ENCODE data around the gene GOSR1.
"Not testable (repeated sequence)": the region's sequence is repeated elsewhere in the genome, so short reads cannot be mapped to it uniquely, and the experiment has no call there.

GOSR1 gene

GRCh38 chr17:30552994-30553566 is 75.9 kb downstream of the GOSR1 start:
- Histone ChIP-seq H3K56ac (ENCODE audit: low read length) (no peak overlapping the region), H3K79me1 (ENCODE audit: low read length) (no peaks in the 10 kb centered on the region), H2BK5ac (ENCODE audit: low read length) (no peak overlapping the region), H3K79me2 (ENCODE audit: control insufficient read depth, insufficient read depth, low read length) (no peaks in the 10 kb centered on the region), H2BK15ac (replicated peaks; ENCODE audit: low read depth) (no peak overlapping the region), H3K9ac (ENCODE audit: low read length) (no peak overlapping the region), H3K4me3 (ENCODE audit: low read length) (no peak overlapping the region), H2AK5ac (ENCODE audit: low read length) (no peak overlapping the region), H3K23ac (ENCODE audit: low read length) (no peak overlapping the region), H3K4ac (ENCODE audit: low read depth, low read length) (no peak overlapping the region), H4K5ac (ENCODE audit: low read length) (no peak overlapping the region), H3K4me2 (ENCODE audit: low read length) (no peak overlapping the region), H3K27me3 (ENCODE audit: insufficient read depth, low read length, poor library complexity) (no peaks in the 10 kb centered on the region), H3K18ac (ENCODE audit: low read length) (no peak overlapping the region), H4K8ac (ENCODE audit: low read depth, low read length) (no peak overlapping the region), H3K27ac (ENCODE audit: low read depth, low read length) (no peak overlapping the region), H3K36me3 (ENCODE audit: control insufficient read depth, insufficient read depth, low read length) (no peaks in the 10 kb centered on the region), H2BK120ac (ENCODE audit: low read depth, low read length) (no peak overlapping the region), H3K4me1 (ENCODE audit: control insufficient read depth, low read depth, low read length) (no peaks in the 10 kb centered on the region)
- no peak for DNase-seq
- no CpG with 5 or more reads among the region's 10 CpGs for WGBS (ENCODE audit: extremely low coverage, insufficient coverage, low lambda C conversion rate)

GRCh38 chr17:30553823-30554440 is 76.7 kb downstream of the GOSR1 start:
- not testable (repeated sequence) for H3K18ac ChIP-seq (ENCODE audit: low read length); H3K23ac ChIP-seq (ENCODE audit: low read length); H3K4me3 ChIP-seq (ENCODE audit: low read length); H2AK5ac ChIP-seq (ENCODE audit: low read length); H4K5ac ChIP-seq (ENCODE audit: low read length); H3K36me3 ChIP-seq (ENCODE audit: control insufficient read depth, insufficient read depth, low read length); H4K8ac ChIP-seq (ENCODE audit: low read depth, low read length); H3K79me2 ChIP-seq (ENCODE audit: control insufficient read depth, insufficient read depth, low read length); H2BK5ac ChIP-seq (ENCODE audit: low read length); H3K4me1 ChIP-seq (ENCODE audit: control insufficient read depth, low read depth, low read length); H2BK15ac ChIP-seq (replicated peaks; ENCODE audit: low read depth); H3K4ac ChIP-seq (ENCODE audit: low read depth, low read length); H3K9ac ChIP-seq (ENCODE audit: low read length); H3K79me1 ChIP-seq (ENCODE audit: low read length); H3K4me2 ChIP-seq (ENCODE audit: low read length); H3K27me3 ChIP-seq (ENCODE audit: insufficient read depth, low read length, poor library complexity); H3K27ac ChIP-seq (ENCODE audit: low read depth, low read length); H3K56ac ChIP-seq (ENCODE audit: low read length); H2BK120ac ChIP-seq (ENCODE audit: low read depth, low read length); DNase-seq
- no CpG with 5 or more reads among the region's 4 CpGs for WGBS (ENCODE audit: extremely low coverage, insufficient coverage, low lambda C conversion rate)

DNA sequence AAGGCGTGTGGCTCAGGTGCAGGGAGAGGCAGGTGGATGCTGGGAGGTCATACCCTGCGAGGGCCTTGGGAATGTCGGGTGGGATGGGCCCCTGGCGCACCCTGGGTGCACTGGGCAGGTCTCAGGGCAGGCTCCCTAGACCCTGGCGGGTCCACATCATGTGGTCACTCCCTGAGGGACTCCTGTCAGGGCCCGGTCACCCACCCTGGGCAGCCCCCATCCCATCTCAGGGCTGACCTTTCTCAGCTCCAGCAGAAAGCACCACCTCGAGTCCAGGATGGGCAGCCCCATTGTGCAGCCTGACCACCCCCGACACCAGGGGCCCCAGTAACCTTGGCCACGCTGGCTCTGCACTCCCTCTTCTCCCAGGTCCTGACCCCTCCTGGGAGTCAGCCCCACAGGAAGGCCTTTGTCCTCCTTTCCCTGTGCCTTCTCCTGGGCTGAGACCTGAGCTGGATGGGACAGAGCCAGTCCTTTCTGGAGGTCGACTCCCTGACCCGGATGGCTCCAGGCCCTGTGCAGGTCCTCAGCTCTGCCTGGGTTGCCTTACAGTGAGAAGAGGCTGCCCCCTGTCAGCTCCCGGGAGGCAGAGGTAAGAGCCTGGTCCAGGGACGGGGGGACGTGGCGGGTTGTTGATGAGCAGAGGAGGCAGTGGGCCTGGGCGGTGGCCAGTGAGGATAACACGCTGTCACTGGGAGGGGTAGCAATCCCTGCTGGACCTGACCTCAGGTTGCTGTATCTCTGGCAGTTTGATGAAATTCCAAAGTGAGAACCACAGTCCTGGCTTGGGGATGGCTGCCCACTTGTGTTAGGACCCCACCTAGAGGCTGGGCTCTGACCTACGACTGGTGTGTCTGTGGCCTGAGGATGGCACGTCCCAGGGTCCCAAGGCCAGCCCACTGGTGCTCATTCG is 77.9 kb downstream of the GOSR1 start:
- no peaks in the 10 kb centered on the region for H3K36me3 ChIP-seq (ENCODE audit: control insufficient read depth, insufficient read depth, low read length)
- H4K5ac ChIP-seq (ENCODE audit: low read length), result no peak overlapping the region
- H2BK15ac ChIP-seq (replicated peaks; ENCODE audit: low read depth), result no peak overlapping the region
- peak; percentile 70 for DNase-seq
- H3K79me2 ChIP-seq (ENCODE audit: control insufficient read depth, insufficient read depth, low read length), result no peaks in the 10 kb centered on the region
- H3K9ac ChIP-seq (ENCODE audit: low read length), result no peak overlapping the region
- no peak overlapping the region for H3K4ac ChIP-seq (ENCODE audit: low read depth, low read length)
- no peak overlapping the region for H2BK5ac ChIP-seq (ENCODE audit: low read length)
- H2BK120ac ChIP-seq (ENCODE audit: low read depth, low read length), result no peak overlapping the region
- H3K27ac ChIP-seq (ENCODE audit: low read depth, low read length), result no peak overlapping the region
- H3K4me1 ChIP-seq (ENCODE audit: control insufficient read depth, low read depth, low read length), result no peaks in the 10 kb centered on the region
- H3K4me3 ChIP-seq (ENCODE audit: low read length), result no peak overlapping the region
- H3K56ac ChIP-seq (ENCODE audit: low read length), result peak overlapping the region; percentile 2
- no peak overlapping the region for H3K18ac ChIP-seq (ENCODE audit: low read length)
- no peaks in the 10 kb centered on the region for H3K79me1 ChIP-seq (ENCODE audit: low read length)
- no peak overlapping the region for H4K8ac ChIP-seq (ENCODE audit: low read depth, low read length)
- H3K4me2 ChIP-seq (ENCODE audit: low read length), result no peak overlapping the region
- H3K23ac ChIP-seq (ENCODE audit: low read length), result no peak overlapping the region
- WGBS (ENCODE audit: extremely low coverage, insufficient coverage, low lambda C conversion rate), result no CpG with 5 or more reads among the region's 20 CpGs
- no peaks in the 10 kb centered on the region for H3K27me3 ChIP-seq (ENCODE audit: insufficient read depth, low read length, poor library complexity)
- H2AK5ac ChIP-seq (ENCODE audit: low read length), result no peak overlapping the region

GRCh38 chr17:30555942-30556341 is 78.7 kb downstream of the GOSR1 start:
- Histone ChIP-seq H3K36me3 (ENCODE audit: control insufficient read depth, insufficient read depth, low read length) (no peaks in the 10 kb centered on the region), H4K8ac (ENCODE audit: low read depth, low read length) (no peak overlapping the region), H4K5ac (ENCODE audit: low read length) (no peak overlapping the region), H2BK5ac (ENCODE audit: low read length) (no peak overlapping the region), H3K79me2 (ENCODE audit: control insufficient read depth, insufficient read depth, low read length) (no peaks in the 10 kb centered on the region), H3K79me1 (ENCODE audit: low read length) (no peaks in the 10 kb centered on the region), H3K4me2 (ENCODE audit: low read length) (no peak overlapping the region), H3K4ac (ENCODE audit: low read depth, low read length) (no peak overlapping the region), H2BK120ac (ENCODE audit: low read depth, low read length) (no peak overlapping the region), H3K56ac (ENCODE audit: low read length) (no peak overlapping the region), H2BK15ac (replicated peaks; ENCODE audit: low read depth) (no peak overlapping the region), H3K27ac (ENCODE audit: low read depth, low read length) (no peak overlapping the region), H3K4me1 (ENCODE audit: control insufficient read depth, low read depth, low read length) (no peaks in the 10 kb centered on the region), H3K27me3 (ENCODE audit: insufficient read depth, low read length, poor library complexity) (no peaks in the 10 kb centered on the region), H2AK5ac (ENCODE audit: low read length) (no peak overlapping the region), H3K9ac (ENCODE audit: low read length) (no peak overlapping the region), H3K18ac (ENCODE audit: low read length) (no peak overlapping the region), H3K4me3 (ENCODE audit: low read length) (no peak overlapping the region), H3K23ac (ENCODE audit: low read length) (no peak overlapping the region)
- DNase-seq, result no peak
- no CpG with 5 or more reads among the region's 5 CpGs for WGBS (ENCODE audit: extremely low coverage, insufficient coverage, low lambda C conversion rate)

DNA sequence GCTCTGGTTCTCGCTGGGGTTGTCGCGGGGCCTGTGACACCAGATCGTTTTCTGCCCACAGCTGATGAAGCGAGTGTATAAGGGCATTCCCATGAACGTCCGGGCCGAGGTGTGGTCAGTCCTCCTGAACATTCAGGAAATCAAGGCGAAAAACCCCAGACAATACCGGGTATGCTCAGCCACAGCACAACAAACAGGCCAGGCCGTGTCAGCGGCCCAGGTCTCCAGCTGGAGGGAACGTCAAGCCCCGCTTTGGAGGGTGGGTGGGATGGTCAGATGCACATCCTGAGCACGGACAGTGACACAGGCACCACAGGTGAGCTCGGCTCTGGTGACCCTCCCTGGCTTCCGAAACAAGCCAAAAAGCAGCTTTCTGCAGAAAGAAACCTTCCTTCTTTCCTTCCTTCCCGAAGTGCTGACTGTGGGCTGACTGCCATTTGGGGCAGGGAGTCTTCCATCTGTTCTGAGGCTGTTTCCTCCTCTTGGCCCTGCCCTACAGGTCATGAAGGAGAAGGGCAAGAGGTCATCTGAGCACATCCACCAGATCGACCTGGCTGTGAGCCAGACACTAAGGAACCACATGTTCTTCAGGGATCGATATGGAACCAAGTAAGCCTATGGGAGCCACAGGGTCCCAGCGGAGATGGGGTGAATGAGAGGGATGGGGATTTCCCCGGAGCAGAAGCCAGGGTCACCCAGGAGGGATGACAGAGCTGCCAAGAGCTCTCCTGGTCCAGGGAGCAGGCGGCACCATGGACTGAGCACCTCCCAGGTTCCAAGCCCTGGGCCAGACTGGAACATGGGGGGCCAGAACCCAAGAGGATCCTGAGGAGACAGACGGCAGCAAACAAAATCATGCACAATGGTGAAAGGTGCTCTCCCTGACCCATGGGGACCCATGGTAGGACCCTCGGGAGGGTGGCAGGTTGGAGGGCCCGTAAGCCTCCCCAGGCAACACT is 79.4 kb downstream of the GOSR1 start:
- Histone ChIP-seq H2BK120ac (ENCODE audit: low read depth, low read length) (no peak overlapping the region), H3K4ac (ENCODE audit: low read depth, low read length) (no peak overlapping the region), H3K4me3 (ENCODE audit: low read length) (no peak overlapping the region), H3K56ac (ENCODE audit: low read length) (no peak overlapping the region), H2BK5ac (ENCODE audit: low read length) (no peak overlapping the region), H3K27me3 (ENCODE audit: insufficient read depth, low read length, poor library complexity) (no peaks in the 10 kb centered on the region), H4K5ac (ENCODE audit: low read length) (no peak overlapping the region), H3K79me1 (ENCODE audit: low read length) (no peaks in the 10 kb centered on the region), H3K4me1 (ENCODE audit: control insufficient read depth, low read depth, low read length) (no peaks in the 10 kb centered on the region), H3K36me3 (ENCODE audit: control insufficient read depth, insufficient read depth, low read length) (no peaks in the 10 kb centered on the region), H4K8ac (ENCODE audit: low read depth, low read length) (no peak overlapping the region), H3K4me2 (ENCODE audit: low read length) (no peak overlapping the region), H3K27ac (ENCODE audit: low read depth, low read length) (no peak overlapping the region), H3K18ac (ENCODE audit: low read length) (no peak overlapping the region), H3K9ac (ENCODE audit: low read length) (no peak overlapping the region), H2BK15ac (replicated peaks; ENCODE audit: low read depth) (no peak overlapping the region), H3K79me2 (ENCODE audit: control insufficient read depth, insufficient read depth, low read length) (no peaks in the 10 kb centered on the region), H3K23ac (ENCODE audit: low read length) (no peak overlapping the region), H2AK5ac (ENCODE audit: low read length) (no peak overlapping the region)
- no CpG with 5 or more reads among the region's 26 CpGs for WGBS (ENCODE audit: extremely low coverage, insufficient coverage, low lambda C conversion rate)
- DNase-seq, result no peak
